GM13976 (cell line): ENCODE data around the gene TRAM2.

Source experiments
- DNase-seq: peaks from one replicate; pipeline ENCODE4 v3.0.0; 2012; ENCODE audit warnings: low spot score
- CTCF ChIP-seq: IDR thresholded peaks from 2 replicates; pipeline ENCODE4 v1.5.1; 2012; ENCODE audit warnings: borderline replicate concordance, mild to moderate bottlenecking; ENCODE audit not compliant: insufficient read depth; ENCODE audit errors: extremely low read depth, missing control alignments, control extremely low read depth
- in situ Hi-C: fragments of 300-500 bp; cut with MboI; formaldehyde crosslinking; loops from one replicate; pipeline ENCODE4 v1.12.0; 2022; ENCODE audit warnings: low sequenced_read_pairs, mixed read lengths, inconsistent platforms; ENCODE audit not compliant: unreplicated experiment

The TRAM2 gene

GRCh38 chr6:52500238-52501129 is 76.4 kb downstream of the TRAM2 start:
- no peak for TF ChIP-seq CTCF
- in situ Hi-C loops = no loop called here
- peak; percentile 2 for DNase-seq

DNA sequence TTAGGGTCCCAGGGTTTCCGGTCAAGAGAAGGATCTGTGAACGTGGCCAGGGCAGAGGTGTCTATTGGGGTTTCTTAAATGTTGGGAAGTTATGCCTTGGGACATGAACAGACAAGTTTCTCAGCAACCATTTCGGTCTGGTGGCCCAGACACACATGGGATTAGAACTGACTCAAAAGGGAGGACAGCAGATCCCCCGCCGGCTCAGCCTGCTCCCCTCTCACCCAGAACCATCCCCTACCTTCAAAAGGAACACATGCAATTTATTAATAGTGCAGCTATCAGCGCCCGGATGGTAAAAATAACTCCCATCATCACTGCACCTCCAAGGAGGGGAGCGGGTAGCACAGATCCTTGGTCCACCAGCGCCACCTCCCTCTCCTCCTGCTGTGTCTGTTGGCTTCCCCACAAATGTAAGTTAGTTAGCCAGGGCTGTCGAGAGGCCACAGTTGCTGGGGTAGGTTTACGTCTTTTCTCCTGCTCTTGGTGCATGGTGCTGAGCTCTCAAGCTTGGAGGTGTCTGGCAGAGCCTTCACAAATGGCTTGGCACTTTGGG is 77.1 kb downstream of the TRAM2 start:
- in situ Hi-C loops = loop anchor here (5.0 kb wide), 1 partner anchor 82 kb away; no protein-coding TSS in a partner anchor
- peak; percentile 6 for DNase-seq
- no peak for TF ChIP-seq CTCF

- no peak for TF ChIP-seq CTCF
- in situ Hi-C loops = loop anchor here (5.0 kb wide), 1 partner anchor 82 kb away; no protein-coding TSS in a partner anchor
- no peak for DNase-seq
Measured at GRCh38 chr6:52499026-52499425, 77.8 kb downstream of the TRAM2 start.

DNA sequence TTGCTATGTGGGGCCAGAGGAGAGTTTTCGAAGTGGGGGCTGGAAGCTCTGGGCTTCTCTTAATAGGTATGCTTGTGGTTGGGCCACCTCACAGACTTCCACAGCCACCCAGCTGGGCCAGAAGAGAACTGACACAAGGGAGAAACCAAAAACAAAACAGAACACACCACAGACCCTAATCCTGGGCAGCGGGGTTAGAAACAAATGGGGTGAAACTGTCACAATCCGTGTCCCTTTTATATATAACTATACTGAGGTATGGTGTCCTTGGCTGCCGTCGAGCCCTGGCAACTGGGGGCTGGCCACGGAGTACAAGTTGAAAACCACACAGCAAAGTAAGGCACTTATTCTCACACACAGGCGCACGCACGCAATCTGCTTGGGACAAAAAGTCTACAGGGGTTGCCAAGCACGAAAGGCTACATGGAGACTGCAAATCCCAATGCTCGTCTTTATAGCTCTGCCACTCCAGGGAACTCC is 78.3 kb downstream of the TRAM2 start:
- no peak for TF ChIP-seq CTCF
- DNase-seq = peak; percentile 48
- in situ Hi-C loops = loop anchor here (5.0 kb wide), 1 partner anchor 81 kb away; no protein-coding TSS in a partner anchor

DNA sequence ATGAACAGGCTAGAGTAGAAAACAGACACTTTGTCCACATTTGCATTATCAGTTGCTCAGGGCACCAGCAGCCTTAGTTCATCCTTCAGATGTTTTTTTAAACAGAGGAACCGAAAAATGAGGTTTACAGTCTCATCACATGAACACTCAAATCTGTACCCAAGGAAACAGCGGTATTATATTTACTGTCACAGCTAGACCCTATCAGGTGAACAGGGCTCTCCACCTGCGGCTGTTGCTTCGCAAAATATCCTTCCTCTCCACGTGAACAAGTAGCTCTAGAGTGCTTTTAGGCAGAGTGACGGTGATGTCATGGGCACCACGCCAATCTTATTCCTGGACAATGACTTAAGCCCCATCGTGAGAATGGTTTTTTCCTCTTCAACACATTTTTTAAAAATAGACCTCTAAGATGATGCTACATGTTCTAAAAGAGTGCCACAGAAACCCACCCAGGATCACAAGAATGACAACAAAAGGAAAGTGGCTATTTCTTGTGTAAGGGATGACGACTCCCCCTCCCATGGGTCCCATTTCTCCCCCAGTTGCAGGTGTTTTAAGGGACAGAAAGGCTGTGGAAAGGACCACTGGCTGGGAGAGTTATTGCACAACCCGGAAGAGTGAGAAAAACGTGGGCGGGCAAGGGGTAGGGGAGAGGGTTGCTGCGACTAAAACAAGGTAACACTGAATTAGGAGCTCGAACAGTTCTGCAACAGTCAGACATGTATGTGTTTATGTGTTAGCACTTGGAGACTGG is 79.0 kb downstream of the TRAM2 start:
- DNase-seq = peak; percentile 61
- in situ Hi-C loops = loop anchor here (5.0 kb wide), 1 partner anchor 81 kb away; no protein-coding TSS in a partner anchor
- TF ChIP-seq CTCF = no peak

DNA sequence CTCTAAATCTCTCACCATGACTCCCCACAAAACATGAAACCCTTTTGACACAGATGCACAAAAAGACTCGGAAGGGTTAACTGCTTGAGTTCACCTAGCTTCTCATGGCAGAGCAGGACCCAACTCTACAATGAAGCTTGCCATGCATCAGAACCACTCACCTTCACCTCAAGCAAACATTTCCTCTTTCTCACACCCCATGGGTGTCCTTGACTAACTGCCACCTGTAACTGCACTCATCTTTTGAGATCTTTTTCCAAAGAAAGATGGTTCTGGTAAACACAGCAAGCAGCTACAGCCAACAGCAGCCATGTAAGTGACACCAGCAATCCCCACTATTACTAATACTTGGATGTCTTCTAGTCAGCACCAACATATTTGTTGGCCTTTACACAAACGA is 80.2 kb downstream of the TRAM2 start:
- no peak for DNase-seq
- in situ Hi-C loops = loop anchor here (5.0 kb wide), 1 partner anchor 79 kb away; no protein-coding TSS in a partner anchor
- TF ChIP-seq CTCF = no peak
